Measurements from ENCODE around the gene SLC25A39. TPM values are rescaled to one million over a fixed set of nuclear protein-coding genes. Genes with fewer than 3 reads are reported as not detected.
A peak's percentile ranks its signal among the peaks of the same experiment; 100 is the strongest.
"Not testable (repeated sequence)": the region's sequence is repeated elsewhere in the genome, so short reads cannot be mapped to it uniquely, and the experiment has no call there.

SLC25A39 gene
- total and polyA plus RNA-seq, 4 donors = 50.2 to 107 (median 58.1) TPM

DNA sequence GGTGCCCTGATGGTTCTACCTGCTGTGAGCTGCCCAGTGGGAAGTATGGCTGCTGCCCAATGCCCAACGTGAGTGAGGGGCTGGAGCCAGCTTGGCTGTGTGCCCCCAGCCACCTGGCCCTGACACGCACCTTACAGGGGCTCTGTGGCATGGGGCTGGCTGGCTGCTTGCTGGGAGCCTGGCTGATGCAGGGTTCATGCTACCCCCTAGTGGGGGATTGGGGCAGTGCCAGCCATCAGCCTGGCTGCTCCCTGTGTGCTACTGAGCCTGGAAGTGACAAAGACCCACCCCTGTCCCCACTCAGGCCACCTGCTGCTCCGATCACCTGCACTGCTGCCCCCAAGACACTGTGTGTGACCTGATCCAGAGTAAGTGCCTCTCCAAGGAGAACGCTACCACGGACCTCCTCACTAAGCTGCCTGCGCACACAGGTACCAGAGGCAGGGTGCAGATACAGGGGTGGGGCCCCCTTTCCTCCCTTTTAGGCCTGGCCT is 26.2 kb upstream of the SLC25A39 start:
- Histone ChIP-seq H3K4me1 (ENCODE audit: control insufficient read depth in 1 of 2, insufficient read depth in 2 of 2, low read length in 2 of 2) (no peaks in the 10 kb centered on the region), H3K9me3 (ENCODE audit: control insufficient read depth, low read length) (no peaks in the 10 kb centered on the region), H3K27ac (ENCODE audit: low read depth in 1 of 2, low read length in 2 of 2) (no peak overlapping the region), H3K36me3 (ENCODE audit: control insufficient read depth in 1 of 2, insufficient read depth in 2 of 2, low read length in 1 of 2) (no peaks in the 10 kb centered on the region), H3K27me3 (ENCODE audit: control insufficient read depth in 1 of 2, insufficient read depth in 2 of 2, low read length in 1 of 2) (no peaks in the 10 kb centered on the region), H3K4me3 (ENCODE audit: low read length in 2 of 2) (no peak overlapping the region)
- DNase-seq = peak; percentile 68 to 87
- WGBS, 2 donors = 66% methylated on average over 6 of the region's 6 CpGs
- ATAC-seq (ENCODE audit: low FRiP score) = peak; percentile 47
- intact Hi-C loops (cut with DNase I) = no loop called here

DNA sequence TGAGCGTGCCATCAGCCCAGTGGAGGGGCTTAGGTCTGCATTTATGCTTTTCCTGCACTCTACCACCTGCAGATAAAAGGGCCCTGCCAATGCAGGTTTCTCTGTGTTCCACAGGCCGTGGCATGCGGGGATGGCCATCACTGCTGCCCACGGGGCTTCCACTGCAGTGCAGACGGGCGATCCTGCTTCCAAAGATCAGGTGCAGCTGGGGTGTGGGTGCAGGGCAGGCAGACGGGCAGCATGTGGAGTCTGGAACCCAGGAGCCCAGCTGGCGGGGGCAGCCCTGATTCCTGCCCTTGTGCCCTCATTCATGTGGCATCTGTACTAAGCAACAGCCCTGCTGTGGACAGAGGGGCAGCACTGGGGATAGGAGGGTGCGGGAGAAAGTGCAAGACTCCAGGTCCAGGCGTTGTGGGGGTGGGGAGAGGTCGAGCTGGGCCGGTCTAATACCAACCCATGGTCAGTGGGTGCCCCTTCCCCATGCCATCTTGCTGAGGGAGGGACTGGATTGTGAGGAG is 25.0 kb upstream of the SLC25A39 start:
- H3K27me3 ChIP-seq (ENCODE audit: control insufficient read depth in 1 of 2, insufficient read depth in 2 of 2, low read length in 1 of 2) = no peaks in the 10 kb centered on the region
- peak in 1 of 2 donors; percentile 42 for DNase-seq
- no peak overlapping the region for H3K4me3 ChIP-seq (ENCODE audit: low read length in 2 of 2)
- H3K4me1 ChIP-seq (ENCODE audit: control insufficient read depth in 1 of 2, insufficient read depth in 2 of 2, low read length in 2 of 2) = no peaks in the 10 kb centered on the region
- no peak for ATAC-seq (ENCODE audit: low FRiP score)
- intact Hi-C loops (cut with DNase I) = loop anchor here in 1 of 2 donors (10.0 kb wide), 1 partner anchor 955 kb away; the partner anchor contains the start of gene ARL4D
- WGBS, 2 donors = 84 to 86% methylated on average over 12 of the region's 12 CpGs
- H3K36me3 ChIP-seq (ENCODE audit: control insufficient read depth in 1 of 2, insufficient read depth in 2 of 2, low read length in 1 of 2) = no peaks in the 10 kb centered on the region
- H3K9me3 ChIP-seq (ENCODE audit: control insufficient read depth, low read length) = no peaks in the 10 kb centered on the region
- H3K27ac ChIP-seq (ENCODE audit: low read depth in 1 of 2, low read length in 2 of 2) = no peak overlapping the region

DNA sequence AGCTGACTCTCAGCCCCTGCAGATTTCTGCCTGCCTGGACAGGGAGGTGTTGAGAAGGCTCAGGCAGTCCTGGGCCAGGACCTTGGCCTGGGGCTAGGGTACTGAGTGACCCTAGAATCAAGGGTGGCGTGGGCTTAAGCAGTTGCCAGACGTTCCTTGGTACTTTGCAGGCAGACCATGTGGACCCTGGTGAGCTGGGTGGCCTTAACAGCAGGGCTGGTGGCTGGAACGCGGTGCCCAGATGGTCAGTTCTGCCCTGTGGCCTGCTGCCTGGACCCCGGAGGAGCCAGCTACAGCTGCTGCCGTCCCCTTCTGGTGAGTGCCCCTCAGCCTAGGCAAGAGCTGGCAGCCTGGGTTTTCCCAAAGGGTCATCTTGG is 24.4 kb upstream of the SLC25A39 start:
- WGBS, 2 donors = 85% methylated on average over 6 of the region's 6 CpGs
- DNase-seq (peak in 1 of 2 donors; percentile 37), ATAC-seq (ENCODE audit: low FRiP score) (no peak)
- no peak overlapping the region for H3K27ac ChIP-seq (ENCODE audit: low read depth in 1 of 2, low read length in 2 of 2)
- peaks cover 0 to 3% of the 10 kb centered on the region in 2 donors for H3K4me1 ChIP-seq (ENCODE audit: control insufficient read depth in 1 of 2, insufficient read depth in 2 of 2, low read length in 2 of 2)
- H3K4me3 ChIP-seq (ENCODE audit: low read length in 2 of 2) = no peak overlapping the region
- intact Hi-C loops (cut with DNase I) = loop anchor here in 1 of 2 donors (10.0 kb wide), 1 partner anchor 954 kb away; the partner anchor contains the start of gene ARL4D
- no peaks in the 10 kb centered on the region for H3K27me3 ChIP-seq (ENCODE audit: control insufficient read depth in 1 of 2, insufficient read depth in 2 of 2, low read length in 1 of 2)
- H3K36me3 ChIP-seq (ENCODE audit: control insufficient read depth in 1 of 2, insufficient read depth in 2 of 2, low read length in 1 of 2) = no peaks in the 10 kb centered on the region
- H3K9me3 ChIP-seq (ENCODE audit: control insufficient read depth, low read length) = no peaks in the 10 kb centered on the region

DNA sequence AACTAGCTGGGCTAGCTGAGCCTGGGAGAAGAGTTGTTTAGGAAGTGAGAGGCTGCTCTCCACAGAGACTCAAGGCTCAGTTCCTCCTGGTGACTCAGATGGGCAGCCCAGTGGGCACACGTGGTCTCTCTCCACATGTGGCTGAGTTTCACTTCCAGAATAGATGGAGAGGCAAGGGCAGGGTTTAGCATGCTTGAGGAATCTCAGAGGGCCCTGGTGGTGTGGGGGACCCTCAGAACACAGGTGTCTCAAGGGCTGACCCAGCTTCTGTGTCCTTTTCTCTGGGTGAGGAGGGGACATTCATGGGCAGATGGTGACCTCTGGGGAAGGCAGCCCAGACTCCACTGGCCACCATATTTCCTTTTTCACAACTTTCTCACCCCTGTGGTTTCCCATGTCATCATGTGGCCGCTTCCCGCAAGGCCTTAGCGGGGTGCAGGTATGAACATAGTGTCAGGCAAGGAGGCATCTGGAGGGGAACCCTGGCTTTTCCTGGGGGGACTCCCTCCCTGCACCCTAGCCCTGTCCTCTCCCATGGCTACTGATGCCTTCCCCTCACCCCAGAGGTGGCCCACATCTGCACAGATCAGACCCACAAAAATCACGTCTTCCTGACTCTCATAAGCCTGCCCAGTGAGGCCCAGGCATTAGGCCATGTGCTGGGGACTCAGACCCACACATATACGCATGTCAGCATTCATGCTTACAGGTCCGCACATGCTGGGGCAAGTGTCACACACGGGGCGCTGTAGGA is 23.8 kb upstream of the SLC25A39 start:
- peaks cover 0 to 3% of the 10 kb centered on the region in 2 donors for H3K4me1 ChIP-seq (ENCODE audit: control insufficient read depth in 1 of 2, insufficient read depth in 2 of 2, low read length in 2 of 2)
- no peak for ATAC-seq (ENCODE audit: low FRiP score)
- no peaks in the 10 kb centered on the region for H3K36me3 ChIP-seq (ENCODE audit: control insufficient read depth in 1 of 2, insufficient read depth in 2 of 2, low read length in 1 of 2)
- WGBS, 2 donors = 77 to 79% methylated on average over 9 of the region's 9 CpGs
- H3K9me3 ChIP-seq (ENCODE audit: control insufficient read depth, low read length) = no peaks in the 10 kb centered on the region
- intact Hi-C loops (cut with DNase I) = loop anchor here in 1 of 2 donors (10.0 kb wide), 1 partner anchor 954 kb away; the partner anchor contains the start of gene ARL4D
- peak in 1 of 2 donors; percentile 78 for DNase-seq
- no peak overlapping the region for H3K4me3 ChIP-seq (ENCODE audit: low read length in 2 of 2)
- H3K27me3 ChIP-seq (ENCODE audit: control insufficient read depth in 1 of 2, insufficient read depth in 2 of 2, low read length in 1 of 2) = no peaks in the 10 kb centered on the region
- no peak overlapping the region for H3K27ac ChIP-seq (ENCODE audit: low read depth in 1 of 2, low read length in 2 of 2)

DNA sequence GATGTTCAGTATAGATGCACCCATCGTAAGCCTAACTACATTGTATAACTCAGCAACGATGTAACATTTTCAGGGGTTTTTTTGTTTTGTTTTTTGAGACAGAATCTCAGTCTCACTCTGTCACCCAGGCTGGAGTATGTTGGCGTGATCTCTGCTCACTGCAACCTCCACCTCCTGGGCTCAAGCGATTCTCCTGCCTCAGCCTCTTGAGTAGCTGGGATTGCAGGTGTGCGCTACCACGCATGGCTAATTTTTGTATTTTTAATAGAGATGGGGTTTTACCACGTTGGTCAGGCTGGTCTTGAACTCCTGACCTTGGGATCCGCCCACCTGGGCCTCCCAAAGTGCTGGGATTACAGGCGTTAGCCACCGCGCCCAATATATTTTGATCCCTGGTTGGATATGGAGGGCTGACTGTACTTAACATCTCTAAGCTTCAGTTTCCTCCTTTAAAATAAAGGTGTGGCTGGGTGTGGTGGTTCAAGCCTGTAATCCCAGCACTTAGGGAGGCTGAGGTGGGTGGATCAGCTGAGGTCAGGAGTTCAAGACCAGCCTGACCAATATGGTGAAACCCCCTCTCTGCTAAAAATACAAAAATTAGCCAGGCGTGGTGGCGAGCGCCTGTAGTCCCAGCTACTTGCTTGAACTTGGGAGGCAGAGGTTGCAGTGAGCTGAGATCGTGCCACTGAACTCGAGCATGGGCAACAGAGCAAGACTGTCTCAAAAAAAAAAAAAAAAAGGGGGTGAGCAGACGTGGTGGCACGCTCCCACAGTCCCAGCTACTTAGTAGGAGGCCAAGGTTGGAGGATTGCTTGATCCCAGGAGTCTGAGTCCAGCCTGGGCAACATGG is 22.8 kb upstream of the SLC25A39 start:
- not testable (repeated sequence) for H3K36me3 ChIP-seq (ENCODE audit: control insufficient read depth in 1 of 2, insufficient read depth in 2 of 2, low read length in 1 of 2); H3K9me3 ChIP-seq (ENCODE audit: control insufficient read depth, low read length); H3K27me3 ChIP-seq (ENCODE audit: control insufficient read depth in 1 of 2, insufficient read depth in 2 of 2, low read length in 1 of 2); ATAC-seq (ENCODE audit: low FRiP score); H3K27ac ChIP-seq (ENCODE audit: low read depth in 1 of 2, low read length in 2 of 2); H3K4me3 ChIP-seq (ENCODE audit: low read length in 2 of 2); H3K4me1 ChIP-seq (ENCODE audit: control insufficient read depth in 1 of 2, insufficient read depth in 2 of 2, low read length in 2 of 2)
- intact Hi-C loops (cut with DNase I) = loop anchor here in 1 of 2 donors (10.0 kb wide), 1 partner anchor 953 kb away; the partner anchor contains the start of gene ARL4D
- WGBS, 2 donors = 83 to 85% methylated on average over 18 of the region's 18 CpGs
- peak in 1 of 2 donors; percentile 22 for DNase-seq

DNA sequence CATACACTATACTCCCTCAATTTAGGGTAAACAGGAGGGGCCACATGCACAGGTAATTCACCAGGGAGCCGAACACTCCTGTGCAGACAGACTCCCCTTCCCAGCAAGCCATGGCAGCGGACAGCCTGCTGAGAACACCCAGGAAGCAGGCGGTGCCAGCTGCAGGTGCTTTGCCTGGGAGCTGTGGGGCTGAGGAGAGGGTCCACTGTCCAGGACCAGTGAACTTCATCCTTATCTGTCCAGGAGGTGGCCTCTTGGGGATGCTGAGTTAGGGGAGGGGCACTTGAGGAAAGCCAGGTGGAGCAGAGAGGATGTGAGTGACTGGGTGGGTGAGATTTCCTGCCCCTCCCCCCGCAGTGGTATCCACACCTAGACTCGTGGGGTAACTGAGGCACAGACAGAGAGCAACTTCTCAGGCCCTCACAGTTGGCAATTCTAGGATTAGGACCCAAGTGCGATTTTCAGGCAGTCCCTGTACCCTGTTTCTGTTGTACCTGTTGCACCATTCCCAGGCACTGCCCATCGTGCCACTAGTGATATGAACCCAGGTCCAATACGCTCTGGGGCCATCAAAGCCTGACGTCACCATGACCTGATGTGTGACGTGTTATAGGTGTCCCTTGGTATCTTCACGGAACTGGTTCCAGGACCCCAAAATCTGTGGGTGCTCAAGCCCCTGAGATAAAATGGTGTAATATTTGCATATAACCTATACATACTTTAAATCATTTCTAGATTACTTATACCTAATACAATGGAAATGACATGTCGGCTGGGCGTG is 21.6 kb upstream of the SLC25A39 start:
- no peak for ATAC-seq (ENCODE audit: low FRiP score)

DNA sequence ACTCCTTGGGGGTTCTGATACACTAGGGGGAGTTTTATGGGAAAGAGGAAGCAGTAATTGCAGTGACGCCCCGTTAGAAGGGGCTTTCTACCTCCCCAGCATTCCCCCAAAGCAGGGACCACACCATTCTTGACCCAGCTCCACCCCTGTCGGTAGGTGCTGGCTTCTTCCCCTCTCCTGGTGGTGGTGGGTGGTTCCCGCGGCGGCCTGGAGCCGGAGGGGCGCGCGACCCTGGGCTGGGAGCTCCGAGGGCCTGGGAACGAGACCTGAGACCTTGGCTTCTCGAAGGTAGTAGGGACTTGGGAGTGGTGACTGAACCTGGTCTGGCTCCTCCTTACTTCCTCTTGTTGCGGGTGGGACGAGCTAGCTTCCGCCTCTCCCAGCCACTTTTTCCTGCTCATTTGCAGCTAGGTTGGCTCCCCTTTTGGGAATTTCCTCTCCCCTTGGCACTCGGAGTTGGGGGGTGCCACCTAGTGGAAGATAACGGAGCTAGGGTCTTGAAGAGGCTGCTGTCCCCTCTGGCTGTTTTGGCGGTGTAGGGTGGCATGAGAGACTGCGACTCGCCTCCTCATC is 20.9 kb upstream of the SLC25A39 start:
- Histone ChIP-seq H3K36me3 (ENCODE audit: control insufficient read depth in 1 of 2, insufficient read depth in 2 of 2, low read length in 1 of 2) (no peaks in the 10 kb centered on the region), H3K27me3 (ENCODE audit: control insufficient read depth in 1 of 2, insufficient read depth in 2 of 2, low read length in 1 of 2) (no peaks in the 10 kb centered on the region), H3K9me3 (ENCODE audit: control insufficient read depth, low read length) (no peaks in the 10 kb centered on the region), H3K4me3 (ENCODE audit: low read length in 2 of 2) (peak overlapping the region; percentile 48 to 61), H3K4me1 (ENCODE audit: control insufficient read depth in 1 of 2, insufficient read depth in 2 of 2, low read length in 2 of 2) (peaks cover 0 to 3% of the 10 kb centered on the region in 2 donors), H3K27ac (ENCODE audit: low read depth in 1 of 2, low read length in 2 of 2) (peak overlapping the region in 1 of 2 donors; percentile 60)
- ATAC-seq (ENCODE audit: low FRiP score) = peak; percentile 36
- intact Hi-C loops (cut with DNase I) = loop anchor here in 1 of 2 donors (10.0 kb wide), 1 partner anchor 951 kb away; the partner anchor contains the start of gene ARL4D
- peak; percentile 72 to 74 for DNase-seq
- 2 to 3% methylated on average over 21 of the region's 21 CpGs for WGBS, 2 donors

More for the DNA sequence above, 21.6 kb upstream of the SLC25A39 start:
- intact Hi-C loops (cut with DNase I) = loop anchor here in 1 of 2 donors (10.0 kb wide), 1 partner anchor 951 kb away; the partner anchor contains the start of gene ARL4D
- Histone ChIP-seq H3K9me3 (ENCODE audit: control insufficient read depth, low read length) (no peaks in the 10 kb centered on the region), H3K27me3 (ENCODE audit: control insufficient read depth in 1 of 2, insufficient read depth in 2 of 2, low read length in 1 of 2) (no peaks in the 10 kb centered on the region), H3K27ac (ENCODE audit: low read depth in 1 of 2, low read length in 2 of 2) (no peak overlapping the region), H3K36me3 (ENCODE audit: control insufficient read depth in 1 of 2, insufficient read depth in 2 of 2, low read length in 1 of 2) (no peaks in the 10 kb centered on the region), H3K4me1 (ENCODE audit: control insufficient read depth in 1 of 2, insufficient read depth in 2 of 2, low read length in 2 of 2) (peaks cover 0 to 3% of the 10 kb centered on the region in 2 donors), H3K4me3 (ENCODE audit: low read length in 2 of 2) (no peak overlapping the region)
- 75 to 78% methylated on average over 13 of the region's 13 CpGs for WGBS, 2 donors
- no peak for DNase-seq

Data from aorta (tissue), 5 donors.